Ovary (tissue), 3 donors: ENCODE results near the gene FBLN2.

Source experiments
- EP300 ChIP-seq: sonication (generic); formaldehyde crosslinking; IDR thresholded peaks from one replicate; pipeline ENCODE4 v1.6.1; 2017; ENCODE audit warnings: antibody characterized with exemption
- POLR2A ChIP-seq: fragments of 450-650 bp; IDR thresholded peaks from one replicate; pipeline ENCODE4 v1.6.1; 2017; ENCODE audit warnings: antibody characterized with exemption, mild to moderate bottlenecking, moderate library complexity
- TF ChIP-seq, protein P1 (sequence below), 3 donors: fragments of 450-650 bp in 2 of 3; fragments of 200-600 bp in 1 of 3; IDR thresholded peaks; one replicate each; pipeline versions ENCODE4 v1.5.1 to v1.8.0; 2016 to 2022; ENCODE audit warnings: antibody characterized with exemption in 3 of 3, mild to moderate bottlenecking in 1 of 3
- donor health status: DM: no; HTN: no; CAD: no.

DNA sequence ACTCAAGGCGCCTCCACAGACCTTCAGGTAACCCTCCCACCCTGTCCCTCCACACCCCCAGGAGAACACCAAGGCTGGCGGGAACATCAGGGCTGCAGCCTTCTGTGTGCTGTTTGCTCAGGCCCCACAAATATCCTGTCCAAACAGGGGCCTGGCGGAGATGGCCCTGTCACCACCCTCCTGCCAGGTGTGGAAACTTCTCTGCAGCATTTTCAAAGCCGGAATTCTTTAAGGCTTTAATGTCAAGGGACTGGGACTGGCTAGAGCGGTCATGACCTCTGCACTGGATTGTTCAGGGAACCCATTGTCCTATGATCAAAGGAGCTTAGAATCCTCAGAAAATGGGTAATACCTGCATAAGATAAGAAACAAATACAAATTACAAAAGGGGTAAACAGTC is 46.6 kb downstream of the FBLN2 start:
- no peak for TF ChIP-seq POLR2A
- TF ChIP-seq, protein P1, sequence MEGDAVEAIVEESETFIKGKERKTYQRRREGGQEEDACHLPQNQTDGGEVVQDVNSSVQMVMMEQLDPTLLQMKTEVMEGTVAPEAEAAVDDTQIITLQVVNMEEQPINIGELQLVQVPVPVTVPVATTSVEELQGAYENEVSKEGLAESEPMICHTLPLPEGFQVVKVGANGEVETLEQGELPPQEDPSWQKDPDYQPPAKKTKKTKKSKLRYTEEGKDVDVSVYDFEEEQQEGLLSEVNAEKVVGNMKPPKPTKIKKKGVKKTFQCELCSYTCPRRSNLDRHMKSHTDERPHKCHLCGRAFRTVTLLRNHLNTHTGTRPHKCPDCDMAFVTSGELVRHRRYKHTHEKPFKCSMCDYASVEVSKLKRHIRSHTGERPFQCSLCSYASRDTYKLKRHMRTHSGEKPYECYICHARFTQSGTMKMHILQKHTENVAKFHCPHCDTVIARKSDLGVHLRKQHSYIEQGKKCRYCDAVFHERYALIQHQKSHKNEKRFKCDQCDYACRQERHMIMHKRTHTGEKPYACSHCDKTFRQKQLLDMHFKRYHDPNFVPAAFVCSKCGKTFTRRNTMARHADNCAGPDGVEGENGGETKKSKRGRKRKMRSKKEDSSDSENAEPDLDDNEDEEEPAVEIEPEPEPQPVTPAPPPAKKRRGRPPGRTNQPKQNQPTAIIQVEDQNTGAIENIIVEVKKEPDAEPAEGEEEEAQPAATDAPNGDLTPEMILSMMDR (IDR thresholded peaks at IDR 0.05), result no peak
- TF ChIP-seq EP300, result no peak
